ENCODE results near the gene BMPR1B. TPM values are rescaled to one million over a fixed set of nuclear protein-coding genes. Genes with fewer than 3 reads are reported as not detected.

BMPR1B gene
- total RNA-seq, 1 experiment from 2014 or later = not detected

GRCh38 chr4:94813221-94813620 lies 55.5 kb downstream of the BMPR1B start:
- ATAC-seq = no peak
- Histone ChIP-seq H3K4me2 (ENCODE audit: low read length) (no peak overlapping the region), H3K36me3 (ENCODE audit: control insufficient read depth in 1 of 2, insufficient read depth in 2 of 2, low read length in 2 of 2) (no peaks in the 10 kb centered on the region), H2AFZ (ENCODE audit: low read depth, low read length, poor library complexity, severe bottlenecking) (no peak overlapping the region), H3K9ac (ENCODE audit: low read length) (no peak overlapping the region), H3K9me2 (ENCODE audit: insufficient read depth) (no peaks in the 10 kb centered on the region), H3K9me3 (ENCODE audit: control insufficient read depth in 1 of 2, insufficient read depth in 1 of 2, low read depth in 1 of 2, low read length in 2 of 2) (no peaks in the 10 kb centered on the region), H3K4me1 (ENCODE audit: control insufficient read depth in 1 of 2, insufficient read depth in 2 of 2, low read length in 2 of 2) (no peaks in the 10 kb centered on the region), H3K27ac (ENCODE audit: low read depth, low read length) (no peak overlapping the region), H3K4me3 (replicated peaks in 1 of 2; ENCODE audit: low read depth in 1 of 2, low read length in 2 of 2) (no peak overlapping the region), H4K20me1 (ENCODE audit: insufficient read depth) (no peaks in the 10 kb centered on the region), H3K27me3 (ENCODE audit: insufficient read depth, low read length) (no peaks in the 10 kb centered on the region), H3K79me2 (ENCODE audit: insufficient read depth, low read length) (no peaks in the 10 kb centered on the region)
- no peak for DNase-seq (ENCODE audit: low read depth, low spot score)
- POLR2A ChIA-PET = no interaction called here
- intact Hi-C loops (cut with micrococcal nuclease) = no loop called here
- TF ChIP-seq YY1 (IDR thresholded peaks at IDR 0.05; ENCODE audit: extremely low read depth, insufficient replicate concordance, low read depth, low read length) = no peak
- no peak for TF ChIP-seq ZNF274 (IDR thresholded peaks at IDR 0.05; ENCODE audit: low read depth, low read length)
- TF ChIP-seq MAX (IDR thresholded peaks at IDR 0.05) = no peak
- no peak for TF ChIP-seq POLR2AphosphoS5 (IDR thresholded peaks at IDR 0.05; ENCODE audit: low read depth, low read length)
- TF ChIP-seq JUND (IDR thresholded peaks at IDR 0.05) = no peak
- TF ChIP-seq POLR2A (IDR thresholded peaks at IDR 0.05; ENCODE audit: borderline replicate concordance, extremely low read depth, insufficient read depth, insufficient read length) = no peak
- no peak for TF ChIP-seq TCF7L2 (IDR thresholded peaks at IDR 0.05; ENCODE audit: borderline replicate concordance, extremely low read depth, insufficient read depth, insufficient read length)
- TF ChIP-seq SIN3A (IDR thresholded peaks at IDR 0.05; ENCODE audit: low read depth) = no peak
- no peak for TF ChIP-seq RAD21 (IDR thresholded peaks at IDR 0.05; ENCODE audit: low read depth)
- no peak for TF ChIP-seq SRF (IDR thresholded peaks at IDR 0.05; ENCODE audit: low read depth)
- no peak for TF ChIP-seq FOSL1 (IDR thresholded peaks at IDR 0.05; ENCODE audit: low read depth)
- no peak for TF ChIP-seq ZFX (IDR thresholded peaks at IDR 0.05)
- no peak for TF ChIP-seq CEBPB (IDR thresholded peaks at IDR 0.05; ENCODE audit: low read depth)
- TF ChIP-seq EGR1 (IDR thresholded peaks at IDR 0.05; ENCODE audit: low read depth) = no peak
- TF ChIP-seq ZBTB33 (IDR thresholded peaks at IDR 0.05; ENCODE audit: extremely low read depth, insufficient replicate concordance, low read length) = no peak
- TF ChIP-seq SP1 (IDR thresholded peaks at IDR 0.05; ENCODE audit: low read depth) = no peak
- TF ChIP-seq ELF1 (IDR thresholded peaks at IDR 0.05; ENCODE audit: borderline replicate concordance, low read depth) = no peak
- TF ChIP-seq, protein P1, sequence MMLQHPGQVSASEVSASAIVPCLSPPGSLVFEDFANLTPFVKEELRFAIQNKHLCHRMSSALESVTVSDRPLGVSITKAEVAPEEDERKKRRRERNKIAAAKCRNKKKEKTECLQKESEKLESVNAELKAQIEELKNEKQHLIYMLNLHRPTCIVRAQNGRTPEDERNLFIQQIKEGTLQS (IDR thresholded peaks at IDR 0.05) = no peak
- CTCF ChIA-PET = no interaction called here
- RAD21 ChIA-PET (ENCODE audit: low non-redundant PET in 1 of 2, low total read pairs in 2 of 2, uncharacterized antibody in 2 of 2, unreplicated experiment in 2 of 2) = no interaction called here
- no TSS peak for BruUV-seq (replicated peaks)

Data from HCT116 (cell line).